Measurements from ENCODE around the gene CDH24.

The CDH24 gene

GRCh38 chr14:23020143-23021128 lies 36.9 kb downstream of the CDH24 start:
- Histone ChIP-seq H2AFZ (ENCODE audit: low read length) (no peak overlapping the region), H3K36me3 (replicated peaks; ENCODE audit: insufficient read depth, low read length) (no peaks in the 10 kb centered on the region), H3K79me2 (ENCODE audit: low read length) (no peaks in the 10 kb centered on the region), H3K27me3 (replicated peaks; ENCODE audit: insufficient read depth, low read length) (no peaks in the 10 kb centered on the region), H3K9me2 (replicated peaks; ENCODE audit: insufficient read depth, low read length) (no peaks in the 10 kb centered on the region), H3K4me1 (ENCODE audit: low read length) (no peaks in the 10 kb centered on the region), H3K4me2 (ENCODE audit: low read depth, low read length) (no peak overlapping the region), H3K27ac (ENCODE audit: low read length) (no peak overlapping the region), H3F3A (ENCODE audit: insufficient read depth, low read length) (no peaks in the 10 kb centered on the region), H4K20me1 (ENCODE audit: insufficient read depth, low read length) (no peaks in the 10 kb centered on the region), H3K9ac (ENCODE audit: low read length) (no peak overlapping the region), H3K4me3 (ENCODE audit: low read length) (no peak overlapping the region), H3K9me3 (replicated peaks; ENCODE audit: insufficient read depth, low read length) (no peaks in the 10 kb centered on the region)
- no peak for DNase-seq
- no peak for TF ChIP-seq CTCF (IDR thresholded peaks at IDR 0.05; ENCODE audit: low read length)
- TF ChIP-seq EZH2 (optimal IDR thresholded peaks at IDR 0.05; ENCODE audit: low read depth, low read length): no peak
- TF ChIP-seq EZH2phosphoT487 (IDR thresholded peaks at IDR 0.05; ENCODE audit: low read length): no peak

- no peak for DNase-seq
- Histone ChIP-seq H3K9me2 (replicated peaks; ENCODE audit: insufficient read depth, low read length) (no peaks in the 10 kb centered on the region), H3K9ac (ENCODE audit: low read length) (no peak overlapping the region), H3K4me2 (ENCODE audit: low read depth, low read length) (no peak overlapping the region), H3K36me3 (replicated peaks; ENCODE audit: insufficient read depth, low read length) (no peaks in the 10 kb centered on the region), H3K4me3 (ENCODE audit: low read length) (no peak overlapping the region), H3K27ac (ENCODE audit: low read length) (no peak overlapping the region), H2AFZ (ENCODE audit: low read length) (no peak overlapping the region), H3K27me3 (replicated peaks; ENCODE audit: insufficient read depth, low read length) (no peaks in the 10 kb centered on the region), H3K79me2 (ENCODE audit: low read length) (no peaks in the 10 kb centered on the region), H4K20me1 (ENCODE audit: insufficient read depth, low read length) (no peaks in the 10 kb centered on the region), H3F3A (ENCODE audit: insufficient read depth, low read length) (no peaks in the 10 kb centered on the region), H3K9me3 (replicated peaks; ENCODE audit: insufficient read depth, low read length) (no peaks in the 10 kb centered on the region), H3K4me1 (ENCODE audit: low read length) (no peaks in the 10 kb centered on the region)
- no peak for TF ChIP-seq EZH2 (optimal IDR thresholded peaks at IDR 0.05; ENCODE audit: low read depth, low read length)
- no peak for TF ChIP-seq CTCF (IDR thresholded peaks at IDR 0.05; ENCODE audit: low read length)
- no peak for TF ChIP-seq EZH2phosphoT487 (IDR thresholded peaks at IDR 0.05; ENCODE audit: low read length)
These were observed 39.2 kb downstream of the CDH24 start for GRCh38 chr14:23018107-23018506.

- no peak for DNase-seq
- no peaks in the 10 kb centered on the region for H3K27me3 ChIP-seq (replicated peaks; ENCODE audit: insufficient read depth, low read length)
- H3K9ac ChIP-seq (ENCODE audit: low read length): no peak overlapping the region
- no peaks in the 10 kb centered on the region for H4K20me1 ChIP-seq (ENCODE audit: insufficient read depth, low read length)
- no peak overlapping the region for H3K4me3 ChIP-seq (ENCODE audit: low read length)
- no peak overlapping the region for H3K4me2 ChIP-seq (ENCODE audit: low read depth, low read length)
- TF ChIP-seq EZH2 (optimal IDR thresholded peaks at IDR 0.05; ENCODE audit: low read depth, low read length) (no peak), CTCF (IDR thresholded peaks at IDR 0.05; ENCODE audit: low read length) (no peak), EZH2phosphoT487 (IDR thresholded peaks at IDR 0.05; ENCODE audit: low read length) (no peak)
- no peak overlapping the region for H3K27ac ChIP-seq (ENCODE audit: low read length)
- no peak overlapping the region for H2AFZ ChIP-seq (ENCODE audit: low read length)
- H3K36me3 ChIP-seq (replicated peaks; ENCODE audit: insufficient read depth, low read length): no peaks in the 10 kb centered on the region
- no peaks in the 10 kb centered on the region for H3K4me1 ChIP-seq (ENCODE audit: low read length)
- no peaks in the 10 kb centered on the region for H3K79me2 ChIP-seq (ENCODE audit: low read length)
- H3K9me2 ChIP-seq (replicated peaks; ENCODE audit: insufficient read depth, low read length): no peaks in the 10 kb centered on the region
- no peaks in the 10 kb centered on the region for H3K9me3 ChIP-seq (replicated peaks; ENCODE audit: insufficient read depth, low read length)
- H3F3A ChIP-seq (ENCODE audit: insufficient read depth, low read length): no peaks in the 10 kb centered on the region
These were observed 40.2 kb downstream of the CDH24 start for GRCh38 chr14:23017091-23017490.
